ENCODE measurements around the gene LDLRAD3.
"Not testable (repeated sequence)": the region's sequence is repeated elsewhere in the genome, so short reads cannot be mapped to it uniquely, and the experiment has no call there.

The LDLRAD3 gene

GRCh38 chr11:35997902-35998520 lies 54.1 kb downstream of the LDLRAD3 start:
- in situ Hi-C loops (cut with MboI; ENCODE audit: low sequenced_read_pairs): no loop called here

GRCh38 chr11:35998634-35999033 lies 54.8 kb downstream of the LDLRAD3 start:
- in situ Hi-C loops (cut with MboI; ENCODE audit: low sequenced_read_pairs): no loop called here

More at GRCh38 chr11:35997902-35998520, 54.1 kb downstream of the LDLRAD3 start:
- Histone ChIP-seq H3K36me3 (replicated peaks) (no peaks in the 10 kb centered on the region), H3K9me3 (peaks cover 5% of the 10 kb centered on the region; the same call in 1 of the 2 replicates), H3K4me1 (no peaks in the 10 kb centered on the region), H3K27me3 (ENCODE audit: low read depth) (no peaks in the 10 kb centered on the region), H3K4me3 (no peak overlapping the region)
- DNase-seq (ENCODE audit: low spot score in 2 of 2): no peak

GRCh38 chr11:36000616-36001190 lies 56.8 kb downstream of the LDLRAD3 start:
- in situ Hi-C loops (cut with MboI; ENCODE audit: low sequenced_read_pairs): no loop called here
- Histone ChIP-seq H3K9me3 (no peaks in the 10 kb centered on the region), H3K36me3 (replicated peaks) (no peaks in the 10 kb centered on the region), H3K27me3 (ENCODE audit: low read depth) (no peaks in the 10 kb centered on the region), H3K4me3 (no peak overlapping the region), H3K4me1 (no peaks in the 10 kb centered on the region)
- DNase-seq (ENCODE audit: low spot score in 2 of 2): no peak

More at GRCh38 chr11:35998634-35999033, 54.8 kb downstream of the LDLRAD3 start:
- Histone ChIP-seq H3K9me3 (peaks cover 5% of the 10 kb centered on the region; the same call in 1 of the 2 replicates), H3K4me1 (no peaks in the 10 kb centered on the region), H3K4me3 (no peak overlapping the region), H3K27me3 (ENCODE audit: low read depth) (no peaks in the 10 kb centered on the region), H3K36me3 (replicated peaks) (no peaks in the 10 kb centered on the region)
- DNase-seq (ENCODE audit: low spot score in 2 of 2): no peak

GRCh38 chr11:36002196-36002595 lies 58.3 kb downstream of the LDLRAD3 start:
- no peaks in the 10 kb centered on the region for H3K27me3 ChIP-seq (ENCODE audit: low read depth)
- no peak overlapping the region for H3K4me3 ChIP-seq
- peak in 1 of 2 experiments; percentile 12 for DNase-seq (ENCODE audit: low spot score in 2 of 2)
- no peaks in the 10 kb centered on the region for H3K36me3 ChIP-seq (replicated peaks)
- no peaks in the 10 kb centered on the region for H3K9me3 ChIP-seq
- in situ Hi-C loops (cut with MboI; ENCODE audit: low sequenced_read_pairs): no loop called here
- H3K4me1 ChIP-seq: no peaks in the 10 kb centered on the region

- H3K4me1 ChIP-seq: no peaks in the 10 kb centered on the region
- H3K9me3 ChIP-seq: no peaks in the 10 kb centered on the region
- no peak for DNase-seq (ENCODE audit: low spot score in 2 of 2)
- no peaks in the 10 kb centered on the region for H3K36me3 ChIP-seq (replicated peaks)
- no peaks in the 10 kb centered on the region for H3K27me3 ChIP-seq (ENCODE audit: low read depth)
- no peak overlapping the region for H3K4me3 ChIP-seq
- in situ Hi-C loops (cut with MboI; ENCODE audit: low sequenced_read_pairs): no loop called here
Measured at GRCh38 chr11:36002796-36003195, 58.9 kb downstream of the LDLRAD3 start.

- in situ Hi-C loops (cut with MboI; ENCODE audit: low sequenced_read_pairs): no loop called here
- Histone ChIP-seq H3K27me3 (ENCODE audit: low read depth) (no peaks in the 10 kb centered on the region), H3K9me3 (no peaks in the 10 kb centered on the region), H3K4me3 (no peak overlapping the region), H3K36me3 (replicated peaks) (no peaks in the 10 kb centered on the region), H3K4me1 (no peaks in the 10 kb centered on the region)
- DNase-seq (ENCODE audit: low spot score in 2 of 2): no peak
Measured at GRCh38 chr11:36006556-36006955, 62.7 kb downstream of the LDLRAD3 start.

GRCh38 chr11:36007127-36007655 lies 63.3 kb downstream of the LDLRAD3 start:
- in situ Hi-C loops (cut with MboI; ENCODE audit: low sequenced_read_pairs): no loop called here
- H3K27me3 ChIP-seq (ENCODE audit: low read depth): no peaks in the 10 kb centered on the region
- no peaks in the 10 kb centered on the region for H3K9me3 ChIP-seq
- no peaks in the 10 kb centered on the region for H3K4me1 ChIP-seq
- no peak for DNase-seq (ENCODE audit: low spot score in 2 of 2)
- H3K36me3 ChIP-seq (replicated peaks): no peaks in the 10 kb centered on the region
- H3K4me3 ChIP-seq: no peak overlapping the region

GRCh38 chr11:36008584-36008983 lies 64.7 kb downstream of the LDLRAD3 start:
- no peaks in the 10 kb centered on the region for H3K4me1 ChIP-seq
- no peaks in the 10 kb centered on the region for H3K9me3 ChIP-seq
- H3K36me3 ChIP-seq (replicated peaks): no peaks in the 10 kb centered on the region
- DNase-seq (ENCODE audit: low spot score in 2 of 2): no peak
- H3K4me3 ChIP-seq: no peak overlapping the region
- H3K27me3 ChIP-seq (ENCODE audit: low read depth): no peaks in the 10 kb centered on the region
- in situ Hi-C loops (cut with MboI; ENCODE audit: low sequenced_read_pairs): no loop called here

- no peak for DNase-seq (ENCODE audit: low spot score in 2 of 2)
- H3K27me3 ChIP-seq (ENCODE audit: low read depth): no peaks in the 10 kb centered on the region
- H3K9me3 ChIP-seq: no peaks in the 10 kb centered on the region
- in situ Hi-C loops (cut with MboI; ENCODE audit: low sequenced_read_pairs): no loop called here
- H3K4me1 ChIP-seq: no peaks in the 10 kb centered on the region
- no peaks in the 10 kb centered on the region for H3K36me3 ChIP-seq (replicated peaks)
- H3K4me3 ChIP-seq: no peak overlapping the region
Measured at GRCh38 chr11:36009473-36009872, 65.6 kb downstream of the LDLRAD3 start.

- in situ Hi-C loops (cut with MboI; ENCODE audit: low sequenced_read_pairs): no loop called here
- no peak overlapping the region for H3K4me3 ChIP-seq
- DNase-seq (ENCODE audit: low spot score in 2 of 2): no peak
- no peaks in the 10 kb centered on the region for H3K27me3 ChIP-seq (ENCODE audit: low read depth)
- no peaks in the 10 kb centered on the region for H3K4me1 ChIP-seq
- H3K9me3 ChIP-seq: no peaks in the 10 kb centered on the region
- no peaks in the 10 kb centered on the region for H3K36me3 ChIP-seq (replicated peaks)
Measured at GRCh38 chr11:36010010-36010740, 66.3 kb downstream of the LDLRAD3 start.

GRCh38 chr11:36011574-36011973 lies 67.7 kb downstream of the LDLRAD3 start:
- in situ Hi-C loops (cut with MboI; ENCODE audit: low sequenced_read_pairs): no loop called here
- DNase-seq (ENCODE audit: low spot score in 2 of 2): no peak
- H3K4me1 ChIP-seq: no peaks in the 10 kb centered on the region
- no peaks in the 10 kb centered on the region for H3K9me3 ChIP-seq
- H3K4me3 ChIP-seq: no peak overlapping the region
- H3K27me3 ChIP-seq (ENCODE audit: low read depth): no peaks in the 10 kb centered on the region
- H3K36me3 ChIP-seq (replicated peaks): no peaks in the 10 kb centered on the region

GRCh38 chr11:36012455-36012854 lies 68.6 kb downstream of the LDLRAD3 start:
- no peaks in the 10 kb centered on the region for H3K9me3 ChIP-seq
- H3K4me3 ChIP-seq: no peak overlapping the region
- H3K4me1 ChIP-seq: no peaks in the 10 kb centered on the region
- H3K36me3 ChIP-seq (replicated peaks): no peaks in the 10 kb centered on the region
- in situ Hi-C loops (cut with MboI; ENCODE audit: low sequenced_read_pairs): no loop called here
- H3K27me3 ChIP-seq (ENCODE audit: low read depth): no peaks in the 10 kb centered on the region
- DNase-seq (ENCODE audit: low spot score in 2 of 2): no peak

- DNase-seq (ENCODE audit: low spot score in 2 of 2): no peak
- Histone ChIP-seq H3K9me3 (no peaks in the 10 kb centered on the region), H3K4me1 (no peaks in the 10 kb centered on the region)
Measured at GRCh38 chr11:36012979-36013378, 69.1 kb downstream of the LDLRAD3 start.

GRCh38 chr11:36013446-36013845 lies 69.6 kb downstream of the LDLRAD3 start:
- H3K9me3 ChIP-seq; DNase-seq (ENCODE audit: low spot score in 2 of 2); H3K27me3 ChIP-seq (ENCODE audit: low read depth); H3K4me3 ChIP-seq; in situ Hi-C loops (cut with MboI; ENCODE audit: low sequenced_read_pairs); H3K4me1 ChIP-seq; H3K36me3 ChIP-seq (replicated peaks): not testable (repeated sequence)

More at GRCh38 chr11:36012979-36013378, 69.1 kb downstream of the LDLRAD3 start:
- Histone ChIP-seq H3K27me3 (ENCODE audit: low read depth) (no peaks in the 10 kb centered on the region), H3K4me3 (no peak overlapping the region), H3K36me3 (replicated peaks) (no peaks in the 10 kb centered on the region)
- in situ Hi-C loops (cut with MboI; ENCODE audit: low sequenced_read_pairs): no loop called here
